ENCODE results near the gene DLG2.
"Not testable (repeated sequence)": the region's sequence is repeated elsewhere in the genome, so short reads cannot be mapped to it uniquely, and the experiment has no call there.

DLG2 gene

DNA sequence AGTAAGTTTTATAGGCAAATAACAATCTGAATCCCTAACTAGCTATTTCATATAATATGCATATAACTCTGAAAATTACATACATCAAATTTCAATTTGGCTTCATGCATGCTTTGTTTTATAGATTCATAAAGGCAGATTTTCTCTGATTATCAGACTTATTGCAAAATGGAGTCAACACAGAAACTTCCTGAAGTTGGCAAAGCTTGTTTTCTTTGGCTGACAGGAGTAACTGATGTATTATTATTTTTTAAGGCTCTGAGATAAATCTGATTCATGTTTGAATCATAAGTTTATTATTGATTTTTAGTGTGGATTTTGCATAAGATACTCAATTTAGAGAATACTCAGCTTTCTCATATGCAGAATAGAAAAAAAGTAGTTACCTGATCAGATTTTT, 1984.6 kb downstream of the DLG2 start:
- DNase-seq, result no peak

DNA sequence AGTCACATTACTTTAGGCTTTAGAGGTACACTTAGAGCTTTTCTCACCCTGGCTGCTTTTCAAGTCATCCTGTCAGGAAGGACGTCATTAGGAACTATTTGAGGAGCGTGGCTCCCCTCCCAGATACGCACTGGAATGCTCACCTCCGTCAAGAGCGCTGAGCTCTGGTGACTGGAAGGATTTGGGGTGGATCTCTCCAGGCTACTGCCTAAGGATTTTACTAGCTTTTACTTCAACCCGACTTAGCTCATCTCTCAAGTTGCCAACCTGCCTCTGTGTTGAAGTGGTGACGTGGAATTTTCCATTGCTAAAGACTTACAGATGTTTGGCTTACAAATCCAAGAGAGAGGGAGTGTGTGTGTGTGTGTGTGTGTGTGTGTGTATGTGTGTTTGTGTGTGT, 1985.6 kb downstream of the DLG2 start:
- DNase-seq, result no peak

DNA sequence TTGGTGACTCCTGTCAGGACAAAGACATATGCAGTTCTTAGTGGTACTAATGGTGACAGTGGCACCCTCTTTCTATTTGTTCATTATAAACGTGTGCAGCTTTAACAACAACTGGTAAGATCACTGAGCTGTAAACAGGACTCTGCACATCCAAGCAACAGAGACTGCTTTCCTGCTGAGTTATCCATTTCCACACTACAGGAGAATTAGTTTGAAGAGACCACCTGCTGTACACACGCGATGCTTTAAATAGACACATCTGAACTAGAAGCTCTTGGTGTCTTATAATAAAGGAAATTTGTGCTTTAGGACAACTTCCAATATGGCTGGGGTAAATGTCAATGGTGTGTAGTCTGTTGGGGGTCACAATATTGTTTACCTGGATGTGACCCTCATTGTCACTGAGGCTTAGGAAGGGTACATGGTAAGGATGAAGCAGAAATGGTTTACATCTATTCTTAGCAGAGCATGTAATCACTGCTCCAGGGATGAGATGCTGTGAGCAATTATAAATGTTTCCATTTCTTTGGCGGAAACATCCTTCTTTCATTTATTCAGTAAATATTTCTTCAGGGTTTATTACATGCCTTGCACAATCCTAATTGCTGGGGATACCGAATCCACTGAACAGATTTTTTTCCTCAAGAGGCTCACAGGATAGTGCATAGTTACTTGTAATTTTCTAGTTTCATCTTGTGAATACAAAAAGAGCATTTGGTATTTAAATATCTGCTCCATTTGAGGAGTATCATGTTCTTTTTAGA, 1987.0 kb downstream of the DLG2 start:
- no peak for DNase-seq

DNA sequence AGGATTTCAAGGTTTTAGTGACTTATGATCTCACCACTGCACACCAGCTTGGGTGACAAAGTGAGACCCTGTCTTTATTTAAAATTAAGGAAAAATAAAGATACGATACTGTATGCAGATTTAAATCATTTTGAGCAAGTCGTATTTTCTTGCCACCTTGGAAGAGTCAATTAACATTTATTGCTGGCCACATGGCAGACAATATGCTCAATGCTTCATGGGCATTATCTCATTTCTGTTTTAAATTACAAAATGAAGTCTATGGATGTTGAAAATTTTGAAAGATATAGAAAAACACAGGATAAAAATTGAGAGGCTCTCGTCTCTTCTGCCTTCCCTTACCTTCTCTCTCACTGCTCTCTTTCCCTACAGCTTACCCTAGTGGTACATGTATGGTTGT, 1992.0 kb downstream of the DLG2 start:
- DNase-seq, result no peak

DNA sequence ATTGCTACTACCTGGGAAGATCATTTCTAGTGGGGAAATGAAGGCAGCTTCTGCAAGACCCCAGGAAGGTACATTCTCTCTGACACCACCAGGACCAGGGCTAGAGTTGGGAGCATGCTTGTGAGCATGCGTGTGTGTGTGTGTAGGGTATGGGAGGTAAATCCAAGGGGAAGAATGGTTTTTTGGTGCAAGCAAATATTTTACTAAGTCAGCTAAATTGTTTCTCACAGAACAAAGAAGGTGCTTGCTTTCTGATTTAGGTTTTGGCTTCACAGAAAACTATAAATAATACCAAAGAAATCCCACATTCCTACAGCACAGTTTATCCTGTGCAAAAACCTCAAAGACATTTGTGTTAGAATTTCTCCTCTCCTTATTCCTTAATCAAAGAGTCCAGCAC, 1996.9 kb downstream of the DLG2 start:
- DNase-seq, result no peak

DNA sequence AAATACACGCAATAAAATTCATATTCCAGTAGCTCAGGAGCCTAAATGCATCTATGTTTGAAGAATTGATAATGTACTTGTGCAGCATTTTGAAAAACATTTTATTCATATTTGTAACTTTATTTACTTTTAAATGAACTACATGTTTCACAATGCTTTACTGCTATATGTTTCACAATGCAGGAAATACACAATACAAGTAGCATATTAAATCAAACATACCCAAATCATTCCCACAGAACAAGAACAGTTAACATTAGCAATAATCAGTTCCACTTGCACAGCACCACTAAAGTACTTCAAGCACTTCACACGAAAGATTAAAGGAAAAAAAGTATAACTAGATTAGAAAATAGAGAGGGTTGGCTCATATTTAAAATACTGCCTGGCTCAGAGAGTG, 1997.4 kb downstream of the DLG2 start:
- DNase-seq, result no peak

DNA sequence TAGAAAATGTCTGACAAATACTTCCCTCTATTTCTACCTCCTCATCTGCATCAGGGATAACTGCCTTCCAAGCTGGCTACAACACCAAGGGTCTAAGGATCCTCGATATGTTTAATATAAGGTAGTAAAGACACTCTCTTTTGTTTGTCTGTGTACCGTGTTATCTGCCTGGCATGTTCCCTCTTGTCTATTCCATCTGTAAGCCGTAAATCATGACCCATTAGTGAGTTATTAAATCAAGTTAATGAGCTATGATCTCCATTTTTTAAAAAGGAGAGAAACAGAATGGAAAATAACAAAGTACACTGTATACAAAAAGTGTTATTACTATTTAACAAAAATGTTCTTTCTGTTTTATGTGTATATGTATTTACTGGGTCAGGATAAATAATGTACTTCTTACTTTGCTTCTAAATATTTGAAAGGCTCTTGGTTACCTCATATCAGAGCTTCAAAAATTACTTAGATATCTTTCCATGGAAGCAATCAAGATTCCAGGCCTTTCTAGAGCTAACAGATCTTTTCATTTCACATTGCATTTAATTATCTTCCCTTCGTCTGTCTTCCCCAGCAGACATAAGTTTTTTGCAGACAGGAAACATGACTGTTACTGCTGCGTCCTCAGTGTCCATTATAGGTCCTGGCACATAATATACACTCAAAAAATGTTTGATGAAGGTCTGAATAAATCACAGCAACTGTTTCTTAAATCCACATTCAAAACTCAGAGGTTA, 1998.4 kb downstream of the DLG2 start:
- DNase-seq, result no peak

- DNase-seq, result no peak
Measured at GRCh38 chr11:83625336-83625735, 2001.8 kb downstream of the DLG2 start.

- DNase-seq, result no peak
Measured at GRCh38 chr11:83617671-83618070, 2009.5 kb downstream of the DLG2 start.

DNA sequence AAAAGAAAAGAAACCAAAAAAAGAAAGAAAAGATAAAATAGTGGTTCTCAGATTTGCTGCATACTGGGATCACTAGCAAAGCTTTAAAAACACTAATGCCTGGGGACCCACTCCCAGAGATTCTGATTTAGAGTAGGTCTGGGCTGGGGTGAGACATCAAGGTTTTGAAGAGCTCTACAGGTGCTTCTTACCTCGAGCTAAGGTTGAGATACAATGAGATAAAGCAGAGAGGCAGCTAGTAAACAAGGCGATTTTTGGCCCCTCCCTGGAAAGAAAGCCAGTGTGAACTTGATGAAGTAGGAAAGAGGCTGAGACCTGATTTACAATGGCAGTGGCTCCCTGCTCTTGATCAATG, 2013.4 kb downstream of the DLG2 start:
- no peak for DNase-seq

- no peak for DNase-seq
Measured at GRCh38 chr11:83612891-83613766, 2014.0 kb downstream of the DLG2 start.

DNA sequence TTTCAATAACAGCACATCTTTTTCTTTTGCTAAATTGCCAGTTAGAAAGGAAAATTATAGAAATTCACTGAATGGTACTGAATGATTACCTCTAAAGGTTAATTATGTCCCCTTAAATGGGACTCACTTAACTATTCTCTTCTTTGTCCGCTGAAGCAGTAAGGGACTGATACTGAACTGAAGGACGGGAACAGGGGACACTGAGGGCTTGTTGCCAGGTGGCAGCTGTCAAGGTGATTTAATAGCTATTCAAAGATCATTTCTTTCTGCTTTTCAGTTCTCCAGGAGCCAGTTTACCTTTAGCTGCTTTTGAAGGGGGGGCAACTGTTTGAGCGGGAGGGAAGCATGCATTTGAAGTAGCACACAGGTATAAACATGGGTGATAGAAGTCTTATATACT, 2015.5 kb downstream of the DLG2 start:
- no peak for DNase-seq

DNA sequence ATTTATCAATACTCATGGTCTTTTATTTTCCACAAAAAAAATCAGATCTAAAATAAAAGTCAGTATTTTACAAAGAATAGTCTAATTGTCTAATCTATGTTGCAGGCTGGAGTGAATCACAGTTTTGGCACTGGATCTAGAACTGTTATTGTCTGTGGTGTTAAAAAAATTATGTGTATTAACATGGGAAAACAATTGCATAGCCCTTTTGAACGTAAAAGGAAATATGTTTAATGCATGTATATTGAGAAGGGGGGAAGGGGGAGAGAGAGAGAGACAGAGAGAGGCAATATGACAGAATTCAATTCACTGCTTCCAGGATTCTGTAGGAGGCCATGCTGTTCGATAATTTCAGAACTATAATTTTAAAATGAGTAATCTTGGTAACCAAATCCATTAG, 2016.1 kb downstream of the DLG2 start:
- no peak for DNase-seq

- no peak for DNase-seq
Measured at GRCh38 chr11:83609191-83609590, 2018.0 kb downstream of the DLG2 start.

DNA sequence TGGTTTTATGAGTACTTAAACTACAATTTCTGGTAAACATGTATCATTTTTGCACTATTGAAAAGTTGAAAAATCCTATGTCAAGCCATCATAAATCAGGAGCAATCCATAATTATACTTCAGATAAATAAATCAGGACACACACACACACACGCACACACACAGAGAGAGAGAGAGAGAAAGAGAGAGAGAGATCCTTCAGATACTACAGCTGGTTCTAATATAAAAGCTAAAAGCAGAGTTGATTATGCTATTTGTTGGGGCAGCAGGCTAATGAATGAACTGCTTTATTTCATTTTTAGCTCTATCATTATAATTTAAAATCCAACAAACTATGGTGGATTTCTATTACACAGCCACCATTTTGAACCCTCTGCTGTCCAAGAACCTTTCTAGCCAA, 2018.6 kb downstream of the DLG2 start:
- DNase-seq, result no peak

GRCh38 chr11:83601914-83602527, 2025.1 kb downstream of the DLG2 start:
- DNase-seq, result no peak

- DNase-seq, result no peak
Measured at GRCh38 chr11:83601201-83601913, 2025.8 kb downstream of the DLG2 start.

DNA sequence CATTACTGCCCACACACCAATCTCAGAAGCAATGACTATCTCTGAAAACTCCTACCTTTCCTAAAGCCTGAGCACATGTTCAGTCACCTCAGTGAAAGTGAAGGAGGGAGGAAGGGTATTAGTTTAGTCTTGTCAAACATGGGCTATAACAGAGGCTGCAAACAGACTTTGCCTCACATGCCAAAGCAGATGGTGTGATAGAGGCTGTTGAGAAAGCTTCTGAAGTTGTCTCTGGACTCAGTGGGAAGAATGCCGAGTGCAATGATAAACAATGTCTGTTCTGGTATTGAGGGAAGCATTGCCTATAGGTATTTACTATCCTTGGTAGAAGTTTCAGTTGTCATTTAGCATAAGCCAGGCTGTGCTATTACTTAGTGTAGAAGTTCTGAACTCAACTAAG, 2026.5 kb downstream of the DLG2 start:
- no peak for DNase-seq

GRCh38 chr11:83599066-83599465, 2028.1 kb downstream of the DLG2 start:
- DNase-seq, result no peak

DNA sequence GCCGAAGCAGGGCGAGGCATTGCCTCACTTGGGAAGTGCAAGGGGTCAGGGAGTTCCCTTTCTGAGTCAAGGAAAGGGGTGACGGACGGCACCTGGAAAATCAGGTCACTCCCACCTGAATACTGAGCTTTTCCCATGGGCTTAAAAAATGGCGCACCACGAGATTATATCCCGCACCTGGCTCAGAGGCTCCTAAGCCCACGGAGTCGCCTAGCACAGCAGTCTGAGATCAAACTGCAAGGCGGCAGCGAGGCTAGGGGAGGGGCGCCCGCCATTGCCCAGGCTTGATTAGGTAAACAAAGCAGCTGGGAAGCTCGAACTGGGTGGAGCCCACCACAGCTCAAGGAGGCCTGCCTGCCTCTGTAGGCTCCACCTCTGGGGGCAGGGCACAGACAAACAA, 2039.3 kb downstream of the DLG2 start:
- not testable (repeated sequence) for DNase-seq

DNA sequence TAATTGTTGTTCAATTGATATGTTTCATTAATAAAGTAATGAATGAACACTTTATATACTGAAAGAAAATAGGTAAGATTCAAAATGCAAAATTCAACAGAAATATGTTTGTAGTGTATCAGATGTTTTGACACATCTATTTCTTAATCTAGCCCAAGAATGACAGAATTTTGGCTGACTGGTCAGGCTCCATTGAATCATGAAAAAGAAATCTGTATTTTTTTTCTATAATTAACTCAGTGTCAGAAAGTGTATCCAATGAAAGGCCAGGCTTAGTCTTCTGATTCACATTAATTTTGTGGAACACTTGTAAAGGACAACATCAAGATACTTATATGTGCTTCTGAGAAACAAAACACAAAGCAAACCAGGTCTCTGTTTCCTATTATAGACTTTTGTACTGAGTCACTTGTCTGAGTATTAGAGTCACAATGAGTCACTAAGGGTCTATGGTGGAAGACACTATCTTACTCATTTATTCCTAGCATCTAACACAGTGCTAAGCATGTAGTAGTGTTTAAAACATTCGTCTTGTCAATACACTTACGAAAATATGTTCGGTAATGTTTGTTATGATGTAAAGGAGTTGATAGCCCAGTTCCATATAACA, 2043.3 kb downstream of the DLG2 start:
- no peak for DNase-seq

- no peak for DNase-seq
Measured at GRCh38 chr11:83574519-83574918, 2052.6 kb downstream of the DLG2 start.

All from inflammatory macrophage treated with lipopolysaccharide for 4 hours (primary cell).